OCI-LY7 (cell line): ENCODE data around the gene EBF3. TPM values are rescaled to one million over a fixed set of nuclear protein-coding genes. Genes with fewer than 3 reads are reported as not detected.

Experiments used
- BruUV-seq: library from RNA; stranded (reverse); fragments of 400-500 nt; replicated peaks from 2 replicates; lab custom pipeline; 2021; lab: Mats Ljungman, UMichigan
- CTCF ChIA-PET: fragments of 300-600 bp; sonication (Branson Sonifier 250); formaldehyde crosslinking; loops from one replicate; lab custom pipeline; 2022; ENCODE audit warnings: antibody characterized with exemption; ENCODE audit not compliant: unreplicated experiment; lab: Charles Lee
- POLR2A ChIA-PET: fragments of 300-600 bp; sonication (Branson Sonifier 250); formaldehyde crosslinking; loops from one replicate; lab custom pipeline; 2022; ENCODE audit warnings: antibody characterized with exemption; lab: Charles Lee
- DNase-seq: peaks from one replicate; pipeline ENCODE4 v3.0.0-alpha.2; 2015; ENCODE audit warnings: low spot score
- H2AFZ ChIP-seq: fragments of 200-600 bp; sonication (generic), shearing (Covaris generic); 2 replicates; pipeline ENCODE4 v1.6.1; 2014; ENCODE audit warnings: mild to moderate bottlenecking, antibody characterized with exemption, low read length, moderate library complexity
- H3K27ac ChIP-seq: fragments of 200-600 bp; sonication (generic); 2 replicates; pipeline ENCODE4 v1.5.1; 2014; ENCODE audit warnings: mixed run types, low read depth, mild to moderate bottlenecking, moderate library complexity, low read length, inconsistent platforms; ENCODE audit not compliant: poor library complexity, severe bottlenecking
- H3K36me3 ChIP-seq: fragments of 200-600 bp; sonication (generic); 2 replicates; pipeline ENCODE4 v1.6.1; 2014; ENCODE audit warnings: mild to moderate bottlenecking, antibody characterized with exemption, low read length, moderate library complexity, mixed read lengths; ENCODE audit not compliant: insufficient read depth
- H3K4me1 ChIP-seq: fragments of 200-600 bp; sonication (generic); 2 replicates; pipeline ENCODE4 v1.5.1; 2014; ENCODE audit warnings: mild to moderate bottlenecking, low read length; ENCODE audit not compliant: insufficient read depth, poor library complexity, severe bottlenecking
- H3K4me2 ChIP-seq: fragments of 200-600 bp; sonication (generic); 2 replicates; pipeline ENCODE4 v1.6.1; 2014; ENCODE audit warnings: mild to moderate bottlenecking, low read length
- H3K4me3 ChIP-seq: fragments of 200-600 bp; sonication (generic); 2 replicates; pipeline ENCODE4 v1.5.1; 2014; ENCODE audit warnings: mild to moderate bottlenecking, low read depth, low read length; ENCODE audit not compliant: poor library complexity, severe bottlenecking
- H3K79me2 ChIP-seq: fragments of 200-600 bp; sonication (generic); 2 replicates; pipeline ENCODE4 v1.6.1; 2016; ENCODE audit warnings: low read depth, mild to moderate bottlenecking, low read length, moderate library complexity, mixed read lengths; ENCODE audit not compliant: insufficient read depth
- H3K9me2 ChIP-seq: fragments of 200-600 bp; sonication (generic); 2 replicates; pipeline ENCODE4 v1.6.1; 2016; ENCODE audit warnings: mild to moderate bottlenecking, low read length, mixed read lengths; ENCODE audit not compliant: insufficient read depth
- H3K9me3 ChIP-seq: fragments of 200-600 bp; sonication (generic); 2 replicates; pipeline ENCODE4 v1.6.1; 2014; ENCODE audit warnings: mild to moderate bottlenecking, mixed run types, low read length, mixed read lengths
- H4K20me1 ChIP-seq: fragments of 200-600 bp; sonication (generic); 2 replicates; pipeline ENCODE4 v1.6.1; 2014; ENCODE audit warnings: mild to moderate bottlenecking, antibody characterized with exemption, low read length, moderate library complexity, mixed read lengths; ENCODE audit not compliant: insufficient read depth
- CTCF ChIP-seq: fragments of 200-600 bp; sonication (generic); conservative IDR thresholded peaks from 2 replicates; pipeline ENCODE4 v1.5.1; 2014; ENCODE audit warnings: mild to moderate bottlenecking, antibody characterized with exemption, low read length, moderate library complexity, mixed read lengths
- EZH2phosphoT487 ChIP-seq: fragments of 200-600 bp; sonication (generic); IDR thresholded peaks from 2 replicates; pipeline ENCODE4 v1.6.1; 2018; ENCODE audit warnings: low read depth, borderline replicate concordance, mild to moderate bottlenecking, mixed run types, antibody characterized with exemption, low read length, moderate library complexity, mixed read lengths
- intact Hi-C: fragments of 100-400 bp; cut with micrococcal nuclease; formaldehyde crosslinking; loops from one replicate; pipeline ENCODE4 v1.10.0; 2022; ENCODE audit not compliant: unreplicated experiment
- total RNA-seq, 2 experiments: library from RNA; depleted of rRNA in 1 of 2; stranded (reverse); fragments of >200 nt in 1 of 2; shearing (Covaris generic) in 1 of 2; gene quantifications; 2 replicates each; pipeline ENCODE4 v1.2.3, GENCODE V29; 2014 to 2022

Gene EBF3
- total RNA-seq, 2 experiments from 2014 or later: not detected

GRCh38 chr10:129942936-129943715 lies 20.9 kb downstream of the EBF3 start:
- no peak for DNase-seq
- no peak for TF ChIP-seq CTCF
- TF ChIP-seq EZH2phosphoT487: no peak
- no TSS peak for BruUV-seq
- Histone ChIP-seq H3K9me2 (no peaks in the 10 kb centered on the region), H4K20me1 (no peaks in the 10 kb centered on the region), H3K4me1 (no peaks in the 10 kb centered on the region), H2AFZ (no peak overlapping the region), H3K36me3 (no peaks in the 10 kb centered on the region), H3K4me3 (no peak overlapping the region), H3K9me3 (no peaks in the 10 kb centered on the region), H3K79me2 (no peaks in the 10 kb centered on the region), H3K27ac (no peak overlapping the region), H3K4me2 (no peak overlapping the region)
- intact Hi-C loops: no loop called here
- ChIA-PET CTCF (no interaction called here), POLR2A (interaction anchor here (0.7 kb wide), 1 partner anchor 15 kb away, joined by 3 read pairs; no protein-coding TSS in a partner anchor)

GRCh38 chr10:129942391-129942790 lies 21.7 kb downstream of the EBF3 start:
- no peak overlapping the region for H3K27ac ChIP-seq
- TF ChIP-seq EZH2phosphoT487 (no peak), CTCF (no peak)
- BruUV-seq: no TSS peak
- H3K4me1 ChIP-seq: no peaks in the 10 kb centered on the region
- POLR2A ChIA-PET: no interaction called here
- DNase-seq: no peak
- no peak overlapping the region for H3K4me2 ChIP-seq
- H3K4me3 ChIP-seq: no peak overlapping the region
- H3K36me3 ChIP-seq: no peaks in the 10 kb centered on the region
- no peaks in the 10 kb centered on the region for H4K20me1 ChIP-seq
- intact Hi-C loops: no loop called here
- no peaks in the 10 kb centered on the region for H3K79me2 ChIP-seq
- no peaks in the 10 kb centered on the region for H3K9me2 ChIP-seq
- CTCF ChIA-PET: no interaction called here
- no peak overlapping the region for H2AFZ ChIP-seq
- no peaks in the 10 kb centered on the region for H3K9me3 ChIP-seq

- Histone ChIP-seq H3K4me1 (no peaks in the 10 kb centered on the region), H3K4me2 (no peak overlapping the region), H3K27ac (no peak overlapping the region), H3K9me3 (no peaks in the 10 kb centered on the region), H3K79me2 (no peaks in the 10 kb centered on the region), H4K20me1 (no peaks in the 10 kb centered on the region), H3K9me2 (no peaks in the 10 kb centered on the region), H2AFZ (no peak overlapping the region), H3K4me3 (no peak overlapping the region), H3K36me3 (no peaks in the 10 kb centered on the region)
- no TSS peak for BruUV-seq
- POLR2A ChIA-PET: no interaction called here
- no peak for DNase-seq
- TF ChIP-seq EZH2phosphoT487 (no peak), CTCF (no peak)
- CTCF ChIA-PET: no interaction called here
- intact Hi-C loops: no loop called here
Measured at GRCh38 chr10:129942019-129942277, 22.1 kb downstream of the EBF3 start.
